ENCODE results near the gene MKX.

GRCh38 chr10:27671821-27672220 is 73.8 kb downstream of the MKX start:
- TF ChIP-seq CTCF (IDR thresholded peaks at IDR 0.05) (no peak), POLR2A (IDR thresholded peaks at IDR 0.05) (no peak), EP300 (IDR thresholded peaks at IDR 0.05) (no peak)
